Measurements from ENCODE around the gene CXCL12.

CXCL12 gene

DNA sequence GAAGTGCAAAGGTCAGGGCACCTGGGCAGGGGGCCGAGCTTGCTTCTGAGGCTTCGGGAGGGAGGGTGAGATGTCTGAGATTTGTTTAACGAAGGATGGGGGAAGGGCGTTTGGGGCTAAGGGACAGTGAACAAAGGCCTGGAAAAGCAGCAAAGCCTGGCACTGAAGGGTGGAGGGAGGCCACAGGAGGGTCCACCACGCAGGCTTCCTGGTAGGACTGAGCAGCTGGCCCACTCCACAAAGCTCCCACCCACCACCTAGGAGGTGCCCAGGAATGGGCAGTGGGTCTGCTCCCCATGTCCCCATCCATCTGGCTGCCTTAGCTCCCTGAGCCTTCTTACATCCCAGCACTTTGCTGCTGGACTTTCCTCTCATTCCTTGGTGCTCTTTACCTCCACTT lies 39.4 kb upstream of the CXCL12 start:
- ChIA-PET POLR2A (no interaction called here), CTCF (interaction anchor here (0.6 kb wide), 1 partner anchor 371 kb away, joined by 3 read pairs; no protein-coding TSS in a partner anchor)
- no peak for DNase-seq (ENCODE audit: extremely low spot score)
- TF ChIP-seq FOXK2 (IDR thresholded peaks at IDR 0.05) (no peak), BHLHE40 (IDR thresholded peaks at IDR 0.05; ENCODE audit: borderline replicate concordance) (no peak), SP1 (IDR thresholded peaks at IDR 0.05) (no peak), CTBP1 (IDR thresholded peaks at IDR 0.05; ENCODE audit: borderline replicate concordance) (no peak), TARDBP (IDR thresholded peaks at IDR 0.05) (no peak), ARNT (IDR thresholded peaks at IDR 0.05) (no peak), SUZ12 (IDR thresholded peaks at IDR 0.05) (no peak), LEF1 (IDR thresholded peaks at IDR 0.05; ENCODE audit: borderline replicate concordance) (no peak), ZNF384 (IDR thresholded peaks at IDR 0.05) (no peak)
- TF ChIP-seq, protein P1, sequence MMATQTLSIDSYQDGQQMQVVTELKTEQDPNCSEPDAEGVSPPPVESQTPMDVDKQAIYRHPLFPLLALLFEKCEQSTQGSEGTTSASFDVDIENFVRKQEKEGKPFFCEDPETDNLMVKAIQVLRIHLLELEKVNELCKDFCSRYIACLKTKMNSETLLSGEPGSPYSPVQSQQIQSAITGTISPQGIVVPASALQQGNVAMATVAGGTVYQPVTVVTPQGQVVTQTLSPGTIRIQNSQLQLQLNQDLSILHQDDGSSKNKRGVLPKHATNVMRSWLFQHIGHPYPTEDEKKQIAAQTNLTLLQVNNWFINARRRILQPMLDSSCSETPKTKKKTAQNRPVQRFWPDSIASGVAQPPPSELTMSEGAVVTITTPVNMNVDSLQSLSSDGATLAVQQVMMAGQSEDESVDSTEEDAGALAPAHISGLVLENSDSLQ (IDR thresholded peaks at IDR 0.05) = no peak

DNA sequence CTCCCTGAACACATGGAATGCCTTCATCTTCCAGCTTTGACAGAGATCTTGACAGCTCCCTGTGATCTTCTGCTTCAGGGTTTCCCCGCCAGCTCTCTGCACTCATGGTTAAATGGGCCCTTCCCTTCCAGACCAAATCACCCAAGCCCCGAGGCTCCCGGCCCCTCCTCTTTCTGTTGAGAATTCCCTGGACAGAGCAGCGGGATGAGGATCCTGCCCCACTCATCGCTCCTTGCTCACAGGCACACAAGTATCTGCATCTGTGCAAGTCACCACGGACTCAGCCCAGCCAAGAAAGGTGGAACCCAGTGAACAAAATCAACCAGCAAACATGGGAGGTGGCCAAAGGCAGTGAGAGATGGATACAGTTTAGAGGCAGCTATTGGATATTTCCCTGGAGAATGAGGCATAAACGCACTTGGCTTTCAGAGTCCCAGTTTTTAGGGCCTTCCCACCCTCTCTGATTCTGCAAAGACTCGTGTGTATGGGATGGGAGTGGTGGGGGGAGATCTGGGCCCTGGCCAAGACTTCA lies 37.7 kb upstream of the CXCL12 start:
- ChIA-PET POLR2A (no interaction called here), CTCF (no interaction called here)
- TF ChIP-seq NFRKB (IDR thresholded peaks at IDR 0.05) (no peak), TARDBP (IDR thresholded peaks at IDR 0.05) (no peak), ARNT (IDR thresholded peaks at IDR 0.05) (no peak), L3MBTL2 (conservative IDR thresholded peaks at IDR 0.05) (no peak), FOXK2 (IDR thresholded peaks at IDR 0.05) (no peak), LEF1 (IDR thresholded peaks at IDR 0.05; ENCODE audit: borderline replicate concordance) (no peak)
- TF ChIP-seq, protein P1 (IDR thresholded peaks at IDR 0.05) = no peak
- no peak for DNase-seq (ENCODE audit: extremely low spot score)

DNA sequence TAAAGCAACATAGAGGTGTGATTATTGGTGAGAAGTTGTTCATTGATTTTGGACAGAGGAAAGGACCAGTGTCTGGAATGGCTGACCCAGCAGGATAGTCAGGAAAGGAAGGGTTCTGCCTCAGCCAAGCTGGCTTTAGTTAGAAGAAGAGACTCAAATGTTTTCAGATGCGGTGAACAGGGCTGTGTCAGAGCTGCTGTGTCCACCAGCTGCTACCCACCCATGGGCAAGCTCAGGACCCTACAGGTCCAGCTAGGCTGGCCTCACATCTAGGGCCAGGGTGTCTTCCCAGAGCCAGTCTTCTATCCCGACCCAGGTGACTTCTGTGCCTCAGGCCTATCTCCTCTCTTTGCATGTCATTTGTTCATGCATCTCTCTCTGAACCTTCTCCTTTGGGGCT lies 37.3 kb upstream of the CXCL12 start:
- CTCF ChIA-PET = no interaction called here
- DNase-seq (ENCODE audit: extremely low spot score) = no peak
- POLR2A ChIA-PET = no interaction called here
- TF ChIP-seq NFRKB (IDR thresholded peaks at IDR 0.05) (no peak), FOXM1 (IDR thresholded peaks at IDR 0.05; ENCODE audit: borderline replicate concordance) (no peak), FOXK2 (IDR thresholded peaks at IDR 0.05) (no peak), TARDBP (IDR thresholded peaks at IDR 0.05) (no peak), FOXA1 (IDR thresholded peaks at IDR 0.05) (no peak), LEF1 (IDR thresholded peaks at IDR 0.05; ENCODE audit: borderline replicate concordance) (no peak), SUZ12 (IDR thresholded peaks at IDR 0.05) (no peak), HDGF (IDR thresholded peaks at IDR 0.05; ENCODE audit: borderline replicate concordance) (no peak), L3MBTL2 (conservative IDR thresholded peaks at IDR 0.05) (no peak), ELF4 (IDR thresholded peaks at IDR 0.05) (no peak), BHLHE40 (IDR thresholded peaks at IDR 0.05; ENCODE audit: borderline replicate concordance) (no peak), SP1 (IDR thresholded peaks at IDR 0.05) (no peak), ZNF384 (IDR thresholded peaks at IDR 0.05) (no peak), CTBP1 (IDR thresholded peaks at IDR 0.05; ENCODE audit: borderline replicate concordance) (no peak), ARNT (IDR thresholded peaks at IDR 0.05) (no peak)
- TF ChIP-seq, protein P1 (IDR thresholded peaks at IDR 0.05) = no peak

DNA sequence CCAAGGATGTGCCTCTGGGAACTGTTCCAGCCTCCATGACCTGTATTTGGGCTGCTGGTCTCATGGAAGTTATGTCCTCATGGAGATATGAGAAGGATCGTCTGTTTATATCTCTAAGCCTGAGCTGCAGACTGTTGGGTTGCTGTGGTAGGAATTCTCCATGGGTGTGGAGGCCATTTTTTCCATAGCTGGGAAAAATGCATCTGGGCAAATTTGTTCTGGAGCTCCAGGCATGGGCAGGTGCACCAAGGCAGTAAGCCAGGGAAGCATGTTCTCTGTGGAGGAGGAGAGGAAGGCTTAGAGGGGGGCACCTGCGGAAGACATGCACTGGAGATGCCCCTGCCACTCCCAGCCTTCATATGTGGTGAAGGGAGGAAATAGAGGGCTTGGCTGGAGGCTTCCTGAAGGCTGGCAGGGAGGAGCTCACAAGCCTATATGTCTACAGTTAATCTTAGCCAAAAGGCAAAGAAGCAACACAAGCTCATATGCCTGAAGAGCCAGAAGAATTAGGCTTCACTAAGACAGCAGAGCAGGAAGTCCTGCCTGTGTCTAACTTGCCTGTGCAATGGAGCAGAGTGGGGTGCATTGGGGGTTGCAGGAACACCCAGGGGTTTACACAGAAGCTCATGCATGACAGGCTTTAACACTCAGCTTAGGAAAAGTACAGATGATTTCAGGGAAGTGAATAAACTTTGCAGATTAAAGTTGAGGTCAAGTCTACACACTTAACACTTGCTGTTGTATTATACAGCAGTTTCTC lies 35.1 kb upstream of the CXCL12 start:
- ChIA-PET CTCF (no interaction called here), POLR2A (no interaction called here)
- no peak for DNase-seq (ENCODE audit: extremely low spot score)
- TF ChIP-seq NFRKB (IDR thresholded peaks at IDR 0.05) (no peak), BHLHE40 (IDR thresholded peaks at IDR 0.05; ENCODE audit: borderline replicate concordance) (no peak), FOXA1 (IDR thresholded peaks at IDR 0.05) (no peak), SUZ12 (IDR thresholded peaks at IDR 0.05) (no peak), ELF4 (IDR thresholded peaks at IDR 0.05) (no peak), TARDBP (IDR thresholded peaks at IDR 0.05) (no peak)

DNA sequence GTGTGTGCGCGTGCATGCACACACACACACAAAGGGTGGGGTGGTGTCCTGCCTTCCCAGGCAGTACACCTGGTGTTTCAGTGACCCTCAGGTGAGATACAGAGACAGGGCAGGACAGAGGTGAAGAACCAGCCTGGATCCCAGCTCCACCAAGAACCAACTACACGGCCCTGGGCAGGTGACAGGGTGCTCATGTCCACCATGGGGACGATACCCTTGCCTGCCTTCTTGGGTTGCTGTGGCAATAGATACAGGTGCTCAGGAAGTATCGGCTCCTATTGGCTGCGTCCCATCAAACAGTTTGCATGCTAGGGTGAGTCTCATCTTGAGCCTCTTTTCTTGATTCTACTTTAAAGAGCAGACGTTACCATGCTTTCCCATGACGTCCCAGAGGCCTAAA lies 33.7 kb upstream of the CXCL12 start:
- no peak for TF ChIP-seq NFRKB (IDR thresholded peaks at IDR 0.05)
- no peak for TF ChIP-seq FOXM1 (IDR thresholded peaks at IDR 0.05; ENCODE audit: borderline replicate concordance)
- TF ChIP-seq ELF4 (IDR thresholded peaks at IDR 0.05) = no peak
- no peak for TF ChIP-seq ZNF384 (IDR thresholded peaks at IDR 0.05)
- TF ChIP-seq SUZ12 (IDR thresholded peaks at IDR 0.05) = no peak
- TF ChIP-seq CTBP1 (IDR thresholded peaks at IDR 0.05; ENCODE audit: borderline replicate concordance) = no peak
- ChIA-PET POLR2A (no interaction called here), CTCF (no interaction called here)
- DNase-seq (ENCODE audit: extremely low spot score) = no peak

DNA sequence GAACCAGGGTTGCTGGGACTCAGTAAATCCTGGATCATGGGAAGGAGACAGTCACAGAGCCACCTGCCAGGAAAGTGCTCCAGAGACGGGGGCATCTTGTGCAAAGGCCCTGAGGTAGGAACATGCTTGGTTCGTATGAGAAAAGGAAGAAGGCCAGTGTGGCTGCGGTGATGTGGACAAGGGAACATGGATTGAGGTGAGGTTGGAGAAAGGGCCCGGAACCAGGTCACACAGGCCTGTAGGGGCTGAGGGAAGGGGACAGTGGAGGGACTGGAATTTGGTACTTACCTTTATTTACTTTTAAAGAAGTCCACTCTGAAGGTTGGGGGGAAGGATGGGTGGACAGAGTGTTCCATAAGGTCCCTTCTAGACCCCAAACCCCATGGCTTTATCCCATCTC lies 32.9 kb upstream of the CXCL12 start:
- ChIA-PET POLR2A (no interaction called here), CTCF (no interaction called here)
- DNase-seq (ENCODE audit: extremely low spot score) = no peak
- TF ChIP-seq BHLHE40 (IDR thresholded peaks at IDR 0.05; ENCODE audit: borderline replicate concordance) = no peak
- TF ChIP-seq L3MBTL2 (conservative IDR thresholded peaks at IDR 0.05) = no peak
- no peak for TF ChIP-seq NFRKB (IDR thresholded peaks at IDR 0.05)
- TF ChIP-seq ZNF384 (IDR thresholded peaks at IDR 0.05) = no peak
- no peak for TF ChIP-seq FOXM1 (IDR thresholded peaks at IDR 0.05; ENCODE audit: borderline replicate concordance)
- TF ChIP-seq HDGF (IDR thresholded peaks at IDR 0.05; ENCODE audit: borderline replicate concordance) = no peak

All from HEK293T (cell line).